Measurements from ENCODE around the gene ATAD2B. TPM values are rescaled to one million over a fixed set of nuclear protein-coding genes. Genes with fewer than 3 reads are reported as not detected.
"Not testable (repeated sequence)": the region's sequence is repeated elsewhere in the genome, so short reads cannot be mapped to it uniquely, and the experiment has no call there.

Gene ATAD2B
- total RNA-seq, 1 experiment from 2014 or later: 10.2 TPM

DNA sequence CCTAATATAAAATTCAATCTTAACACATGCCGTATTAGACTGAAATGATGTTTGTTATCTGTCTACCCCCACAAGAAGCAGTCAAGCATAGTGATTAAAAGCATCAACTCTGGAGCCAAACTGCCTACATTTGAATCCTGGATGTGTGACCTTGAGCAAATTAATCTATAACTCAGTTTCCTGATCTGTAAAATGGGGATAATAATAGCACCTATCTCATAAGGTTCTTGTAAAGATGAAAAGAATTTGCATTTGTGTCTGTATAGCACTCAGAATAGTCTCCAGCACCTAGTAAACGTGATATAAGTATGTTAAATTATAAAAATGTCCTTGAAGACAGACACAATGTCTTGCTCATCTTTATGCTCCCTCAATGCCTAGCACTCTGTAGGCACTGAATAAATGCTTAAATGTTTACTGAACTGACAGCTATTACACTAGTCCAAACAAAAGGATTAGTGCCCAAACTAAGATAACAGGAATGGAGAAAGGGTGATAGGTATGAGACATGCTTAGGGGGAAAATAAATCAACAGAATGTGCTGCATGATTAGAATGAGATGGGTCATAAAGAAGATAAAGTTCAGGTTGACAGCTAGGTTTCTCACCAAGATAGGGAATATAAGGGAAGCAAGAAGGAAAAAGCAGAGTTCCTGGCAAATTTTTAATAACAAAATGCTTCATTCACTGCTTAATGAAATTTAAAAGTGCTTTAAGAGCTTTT lies 180.6 kb downstream of the ATAD2B start:
- DNase-seq (ENCODE audit: low spot score): no peak

DNA sequence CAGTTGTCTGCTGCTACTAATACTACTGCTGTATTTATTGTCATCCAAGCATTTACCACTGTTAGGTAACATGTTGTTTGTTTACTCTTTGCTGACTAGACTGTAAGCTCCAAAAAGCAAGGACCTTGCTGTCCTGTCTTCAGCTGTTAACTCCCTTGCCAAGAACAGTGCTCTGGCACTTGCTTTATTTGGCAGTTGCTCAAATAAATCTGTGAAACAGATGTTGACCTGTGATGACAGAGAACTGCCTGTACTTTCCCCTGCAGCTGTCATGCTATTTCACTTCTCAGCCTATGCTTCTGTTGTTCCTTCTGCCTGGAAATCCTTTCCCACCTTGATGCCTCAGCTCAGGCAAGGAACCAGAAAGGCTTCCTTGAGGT lies 181.2 kb downstream of the ATAD2B start:
- DNase-seq (ENCODE audit: low spot score): no peak

DNA sequence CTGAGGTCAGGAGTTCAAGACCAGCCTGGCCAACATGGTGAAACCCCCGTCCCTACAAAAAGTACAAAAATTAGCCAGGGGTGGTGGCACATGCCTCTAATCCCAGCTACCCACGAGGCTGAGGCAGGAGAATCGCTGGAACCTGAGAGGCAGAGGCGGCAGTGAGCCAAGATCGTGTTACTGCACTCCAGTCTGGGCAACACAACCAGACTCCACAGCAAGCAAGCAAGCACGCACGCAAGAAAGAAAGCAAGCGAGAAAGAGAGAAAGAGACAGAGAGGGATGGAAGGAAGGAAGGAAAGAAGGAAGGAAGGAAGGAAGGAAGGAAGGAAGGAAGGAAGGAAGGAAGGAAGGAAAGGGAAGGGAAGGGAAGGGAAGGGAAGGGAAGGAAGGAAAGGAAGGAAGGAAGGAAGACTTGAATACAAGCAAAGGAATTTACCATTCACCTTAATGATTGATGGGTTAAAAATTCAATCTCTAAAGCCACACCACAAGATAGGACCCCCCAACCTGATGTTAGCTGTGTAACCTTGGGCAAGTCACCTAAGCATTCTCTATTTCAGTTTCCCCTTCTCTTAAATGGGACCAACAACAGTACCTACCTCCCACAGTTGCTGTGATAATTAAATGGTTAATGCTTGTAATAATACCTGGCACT lies 181.7 kb downstream of the ATAD2B start:
- no peak for DNase-seq (ENCODE audit: low spot score)

DNA sequence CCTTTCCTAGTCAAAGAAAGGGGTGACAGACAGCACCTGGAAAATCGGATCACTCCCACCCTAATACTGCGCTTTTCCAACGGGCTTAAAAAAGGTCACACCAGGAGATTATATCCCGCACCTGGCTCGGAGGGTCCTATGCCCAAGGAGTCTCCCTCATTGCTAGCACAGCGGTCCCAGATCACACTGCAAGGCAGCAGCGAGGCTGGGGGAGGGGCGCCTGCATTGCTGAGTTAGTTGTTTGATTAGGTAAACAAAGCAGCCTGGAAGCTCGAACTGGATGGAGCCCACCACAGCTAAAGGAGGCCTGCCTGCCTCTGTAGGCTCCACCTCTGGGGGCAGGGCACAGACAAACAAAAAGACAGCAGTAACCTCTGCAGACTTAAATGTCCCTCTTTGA lies 190.1 kb downstream of the ATAD2B start:
- not testable (repeated sequence) for DNase-seq (ENCODE audit: low spot score)

DNA sequence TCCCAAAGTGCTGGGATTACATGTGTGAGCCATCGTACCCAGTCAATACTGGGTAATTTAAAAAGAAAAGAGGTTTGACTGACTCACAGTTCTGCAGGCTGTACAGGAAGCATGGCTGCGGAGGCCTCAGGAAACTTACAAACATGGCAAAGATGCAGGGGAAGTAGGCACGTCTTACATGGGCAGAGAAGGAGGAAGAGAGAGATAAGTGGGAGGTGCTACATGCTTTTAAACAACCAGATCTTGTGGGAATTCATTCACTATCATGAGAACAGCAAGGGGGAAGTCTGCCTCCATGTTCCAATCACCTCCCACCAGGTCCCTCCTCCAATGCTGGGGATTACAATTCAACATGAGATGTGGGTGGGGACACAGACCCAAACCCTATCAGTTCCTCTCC lies 192.5 kb downstream of the ATAD2B start:
- DNase-seq (ENCODE audit: low spot score): no peak

DNA sequence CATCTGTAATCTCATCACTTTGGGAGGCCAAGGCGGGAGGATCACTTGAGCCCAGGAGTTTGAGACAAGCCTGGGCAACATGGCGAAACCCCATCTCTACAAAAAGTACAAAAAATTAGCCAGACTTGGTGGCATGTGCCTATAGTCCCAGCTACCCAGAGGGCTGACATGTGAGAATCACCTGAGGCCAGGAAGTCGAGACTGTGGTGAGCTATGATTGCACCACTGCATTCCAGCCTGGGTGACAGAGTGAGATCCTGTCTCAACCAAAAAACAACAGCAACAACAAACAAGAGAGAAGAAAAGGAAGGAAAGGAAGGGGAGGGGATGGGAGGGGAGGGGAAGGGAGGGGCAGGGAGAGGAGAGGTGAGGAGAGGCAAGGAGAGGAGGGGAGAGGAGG lies 203.9 kb downstream of the ATAD2B start:
- DNase-seq (ENCODE audit: low spot score): not testable (repeated sequence)

DNA sequence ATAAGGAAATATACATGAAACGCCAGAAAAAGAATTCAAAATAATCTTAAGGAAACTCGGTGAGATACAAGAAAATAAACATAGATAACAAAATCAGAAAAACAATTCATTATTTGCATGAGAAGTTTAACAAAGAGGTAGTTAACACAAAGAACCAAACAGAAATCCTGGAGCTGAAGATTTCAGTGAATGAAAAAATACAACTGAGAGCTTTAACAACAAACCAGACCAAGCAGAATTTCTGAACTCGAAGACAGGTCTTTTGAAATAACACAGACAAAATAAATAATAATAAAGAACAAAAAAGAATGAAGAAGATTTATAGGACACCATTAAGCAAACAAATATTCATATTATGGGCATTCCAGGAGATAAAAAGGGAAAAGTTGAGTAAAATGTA lies 204.7 kb downstream of the ATAD2B start:
- no peak for DNase-seq (ENCODE audit: low spot score)

DNA sequence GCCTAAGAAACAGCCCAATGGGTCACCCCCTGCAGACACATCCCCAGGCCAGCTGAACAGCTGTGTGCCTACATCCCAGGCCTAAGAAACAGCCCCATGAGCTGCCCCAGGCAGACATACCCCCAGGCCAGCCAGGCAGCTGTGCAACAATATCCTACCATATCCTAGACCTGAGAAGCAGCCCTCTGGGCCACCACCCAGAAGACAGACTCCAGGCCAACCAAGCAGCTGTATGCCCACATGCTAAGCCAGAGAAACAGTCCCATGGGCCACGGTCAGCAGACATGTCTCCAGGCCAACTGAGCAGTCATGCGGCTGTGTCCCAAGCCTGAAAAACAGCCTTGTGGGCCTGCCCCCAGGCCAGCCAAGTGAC lies 205.5 kb downstream of the ATAD2B start:
- no peak for DNase-seq (ENCODE audit: low spot score)

DNA sequence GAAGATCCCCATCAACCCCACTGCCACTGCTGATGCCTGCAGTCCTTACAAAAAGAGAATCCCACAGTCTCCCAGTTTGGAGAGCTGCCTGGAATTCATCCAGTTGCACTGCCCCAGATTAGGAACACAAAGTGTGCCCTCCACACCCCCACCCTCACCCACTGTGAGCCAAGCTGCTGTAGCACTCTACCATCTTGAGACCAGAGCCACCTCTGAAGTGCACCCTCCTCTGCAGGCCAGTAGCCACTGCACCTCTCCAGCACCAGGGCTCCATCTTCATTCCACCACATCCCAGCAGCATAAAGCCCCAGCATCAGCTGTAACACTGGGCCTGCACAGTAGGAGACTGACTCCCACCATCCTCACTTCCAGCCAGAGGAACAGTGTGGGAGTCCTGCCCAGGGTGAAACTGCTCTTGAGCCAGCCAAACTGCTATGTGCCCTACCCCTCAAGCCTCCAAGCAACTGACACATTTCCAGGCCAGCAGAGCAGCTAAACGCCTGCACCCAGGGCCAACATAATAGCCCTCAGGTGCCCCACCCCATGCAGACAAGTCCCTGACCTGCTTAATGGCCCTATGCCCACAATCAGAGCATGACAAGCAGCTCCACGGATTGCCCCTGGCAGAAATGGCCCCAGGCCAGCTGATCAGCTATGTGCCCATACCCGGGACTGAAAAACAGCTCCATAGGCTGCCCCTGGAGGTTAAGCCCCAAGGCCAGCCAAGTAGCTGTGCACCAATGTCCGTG lies 206.0 kb downstream of the ATAD2B start:
- DNase-seq (ENCODE audit: low spot score): no peak

DNA sequence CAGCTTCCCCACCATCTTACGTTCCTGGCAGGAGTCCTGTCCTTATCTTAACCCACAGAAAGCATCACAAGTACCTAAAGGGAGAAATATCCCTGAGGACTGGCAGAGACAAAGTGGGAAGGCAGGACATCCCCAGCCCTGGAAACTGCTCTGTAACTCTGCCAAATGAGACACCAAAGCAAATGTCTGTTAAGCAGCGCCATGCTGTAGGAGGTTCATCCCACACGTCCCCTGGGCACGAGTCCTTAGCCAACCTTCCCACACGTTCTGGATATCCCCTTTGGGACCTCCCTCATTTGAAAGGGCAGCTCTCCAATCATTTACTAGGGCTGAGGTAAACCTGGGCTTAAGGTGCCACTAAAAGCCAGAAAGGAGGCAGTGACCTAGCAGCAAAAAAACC lies 207.2 kb downstream of the ATAD2B start:
- DNase-seq (ENCODE audit: low spot score): no peak

DNA sequence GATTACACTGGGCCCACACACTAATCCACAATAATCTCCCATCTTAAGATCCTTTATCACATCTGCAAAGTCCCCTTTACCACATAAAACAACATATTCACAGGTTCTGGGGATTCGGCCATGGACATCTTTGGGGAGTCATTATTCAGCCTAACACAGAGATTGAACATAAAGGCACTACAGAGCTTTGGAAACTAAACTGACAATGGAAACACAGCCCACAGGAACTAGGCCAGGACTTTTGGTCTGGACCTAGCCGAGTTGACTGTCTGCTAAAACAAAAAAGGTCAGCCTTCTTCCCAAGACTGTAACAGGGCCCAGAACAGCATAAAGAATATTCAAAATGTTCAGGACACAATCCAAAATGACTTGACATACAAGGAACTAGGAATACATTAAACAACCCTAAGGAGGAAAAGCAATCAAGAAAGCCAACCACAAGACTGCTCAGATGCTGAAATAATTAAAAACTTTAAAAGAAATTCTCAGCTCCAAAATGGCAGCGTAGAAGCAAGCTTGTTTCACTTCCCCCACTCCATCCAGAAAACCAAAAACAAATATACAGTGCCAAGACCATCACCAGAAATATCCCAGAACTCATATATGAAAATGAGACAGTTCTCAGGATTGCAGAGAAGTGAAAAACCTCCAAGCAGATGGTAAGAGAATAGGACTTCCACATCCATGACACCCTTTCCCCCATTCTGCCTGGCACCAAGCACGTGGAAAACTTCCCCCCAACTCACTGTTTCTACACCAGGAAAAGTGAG lies 207.8 kb downstream of the ATAD2B start:
- no peak for DNase-seq (ENCODE audit: low spot score)

DNA sequence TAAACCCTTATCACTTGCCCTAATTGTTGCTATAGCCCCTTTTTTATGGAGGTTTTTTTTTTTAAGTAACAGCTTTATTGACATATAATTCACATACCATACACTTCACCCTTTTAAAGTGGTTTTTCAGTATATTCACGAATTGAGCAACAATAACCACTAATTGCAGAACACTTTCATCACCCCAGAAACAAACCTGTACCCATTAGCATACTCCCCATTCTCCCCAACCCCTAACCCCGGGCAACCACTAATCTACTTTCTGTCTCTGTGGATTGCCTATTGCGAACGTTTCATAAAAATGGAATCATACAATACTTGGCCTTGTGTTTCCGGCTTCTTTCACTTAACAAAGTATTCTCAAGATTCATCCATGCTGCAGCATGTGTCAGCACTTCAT lies 213.6 kb downstream of the ATAD2B start:
- no peak for DNase-seq (ENCODE audit: low spot score)

DNA sequence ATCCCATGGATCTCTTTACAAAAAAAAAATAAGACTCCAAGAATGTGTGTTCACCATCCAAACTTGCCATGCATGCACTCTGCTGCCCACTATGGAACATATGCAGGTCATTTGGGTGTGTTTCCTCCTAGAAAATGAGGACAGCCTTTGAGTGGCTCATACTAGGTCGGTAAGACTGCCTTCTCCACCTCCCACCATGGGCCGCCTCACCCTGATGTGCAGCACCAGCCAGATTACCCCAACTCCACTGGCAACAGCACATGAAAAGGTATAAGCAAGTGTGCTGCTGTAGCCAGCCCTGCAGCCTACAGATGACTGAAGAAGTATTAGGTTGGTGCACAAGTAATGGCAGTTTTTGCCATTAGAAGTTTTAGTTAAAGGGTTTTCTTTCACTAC lies 214.2 kb downstream of the ATAD2B start:
- DNase-seq (ENCODE audit: low spot score): no peak

DNA sequence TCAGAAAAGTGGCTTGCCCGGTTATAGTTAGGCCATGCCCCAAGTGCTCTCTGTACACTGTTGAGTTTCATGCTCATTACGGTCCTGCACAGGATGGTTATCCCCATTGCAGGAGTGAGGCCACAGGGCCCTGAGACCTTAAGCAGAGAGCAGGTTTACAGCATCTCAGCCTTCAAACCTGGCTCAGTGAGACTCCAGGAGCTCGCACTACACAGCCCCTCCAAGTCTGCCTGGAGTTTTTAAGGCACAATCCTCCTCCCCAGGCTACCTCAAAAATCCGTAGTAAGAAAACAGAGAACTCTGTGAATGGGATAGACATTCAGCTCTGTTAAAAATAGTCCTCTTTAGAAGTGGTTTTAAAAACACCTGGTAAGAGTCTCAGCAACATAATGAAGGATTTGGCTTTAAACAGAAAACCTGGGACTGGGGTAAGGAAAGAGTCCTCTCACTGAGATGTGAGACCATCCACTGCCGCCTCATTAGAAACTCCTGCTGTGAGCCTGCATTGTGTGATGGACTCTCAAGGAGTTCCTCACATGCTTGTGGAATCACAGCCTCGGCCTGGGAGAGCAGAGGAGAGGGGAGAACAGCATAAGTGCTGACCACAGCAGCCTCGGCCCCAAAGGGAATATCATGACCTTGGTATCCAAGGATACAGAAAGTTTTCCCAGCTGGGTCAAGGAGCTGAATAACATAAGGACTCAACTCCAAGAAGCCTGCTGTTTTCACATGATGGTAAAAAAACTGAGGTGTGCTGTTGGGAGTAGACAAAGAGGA lies 214.8 kb downstream of the ATAD2B start:
- no peak for DNase-seq (ENCODE audit: low spot score)

DNA sequence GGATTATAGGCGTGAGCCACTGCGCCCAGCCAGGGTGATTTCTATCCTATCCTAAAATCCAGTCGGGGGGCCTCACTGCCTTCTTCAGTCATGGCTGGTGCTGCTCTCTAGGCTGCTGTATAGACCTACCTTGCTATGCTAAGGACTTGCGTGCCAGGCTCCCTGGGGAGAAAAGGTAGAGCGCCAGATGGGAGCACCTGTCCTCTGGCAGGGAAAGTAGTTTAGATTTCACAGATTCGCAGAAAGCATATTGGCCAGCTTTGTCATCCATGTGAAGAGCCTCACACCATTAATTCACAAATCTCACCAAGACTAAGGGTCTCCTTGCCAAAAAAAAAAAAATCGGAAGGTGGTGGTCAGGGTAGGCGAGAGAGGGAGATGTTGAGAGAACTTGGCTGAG lies 217.6 kb downstream of the ATAD2B start:
- no peak for DNase-seq (ENCODE audit: low spot score)

DNA sequence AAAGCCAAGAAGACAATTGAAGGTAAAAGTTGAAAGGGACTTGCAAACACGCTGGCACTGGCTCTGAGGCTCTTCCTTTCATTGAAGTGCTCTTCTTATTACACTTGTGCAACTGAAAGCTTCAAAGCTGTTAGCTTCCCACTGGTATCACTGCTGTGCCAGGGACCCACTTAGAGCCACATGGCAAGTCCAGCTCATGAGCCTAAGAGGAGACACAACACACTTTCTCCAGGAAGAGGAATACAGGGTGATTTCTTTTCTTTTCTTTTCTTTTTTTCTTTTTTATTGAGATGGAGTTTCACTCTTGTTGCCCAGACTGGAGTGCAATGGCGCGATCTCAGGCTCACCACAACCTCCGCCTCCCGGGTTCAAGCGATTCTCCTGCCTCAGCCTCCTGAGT lies 218.2 kb downstream of the ATAD2B start:
- no peak for DNase-seq (ENCODE audit: low spot score)

DNA sequence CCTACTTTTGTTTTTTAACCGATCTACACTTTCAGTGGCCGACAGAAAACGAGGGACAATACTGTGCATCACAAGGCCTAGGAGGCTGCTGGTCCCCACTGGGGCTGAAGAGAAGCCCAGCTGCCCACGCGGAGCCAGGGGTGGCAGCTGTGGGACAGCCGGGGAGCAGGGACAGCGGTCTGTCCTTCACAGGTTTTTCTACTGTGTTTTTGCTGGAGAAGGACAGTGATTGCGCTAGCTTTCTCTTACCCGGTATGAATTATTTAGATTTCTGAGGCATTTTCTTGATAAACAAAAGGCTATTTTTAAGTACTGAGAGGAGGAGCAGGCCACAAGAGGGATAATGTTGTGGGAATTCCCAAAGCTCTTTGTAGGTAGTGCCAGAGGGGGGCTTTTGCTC lies 219.8 kb downstream of the ATAD2B start:
- no peak for DNase-seq (ENCODE audit: low spot score)

DNA sequence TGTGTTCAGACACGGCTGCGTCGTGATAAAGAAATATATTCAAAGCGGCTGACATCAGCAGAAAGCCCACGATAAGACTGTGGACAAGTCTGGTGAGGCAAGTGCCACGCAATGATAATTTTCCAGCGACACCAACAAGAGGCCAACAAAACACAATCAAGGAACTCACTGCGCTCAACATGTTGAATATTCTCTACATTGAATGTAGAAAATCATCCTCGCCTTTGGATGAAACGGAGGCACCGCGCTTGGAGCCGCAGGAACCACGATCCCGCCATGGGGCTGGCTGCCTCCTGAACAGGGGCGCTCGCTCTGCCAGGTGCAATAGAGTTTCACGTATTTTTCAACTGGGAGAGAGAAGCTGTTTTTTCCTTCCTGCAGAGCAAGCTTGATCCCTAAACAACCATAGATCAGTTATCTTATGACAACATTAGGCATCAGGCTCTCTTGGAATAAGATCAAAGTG lies 220.3 kb downstream of the ATAD2B start:
- DNase-seq (ENCODE audit: low spot score): no peak

DNA sequence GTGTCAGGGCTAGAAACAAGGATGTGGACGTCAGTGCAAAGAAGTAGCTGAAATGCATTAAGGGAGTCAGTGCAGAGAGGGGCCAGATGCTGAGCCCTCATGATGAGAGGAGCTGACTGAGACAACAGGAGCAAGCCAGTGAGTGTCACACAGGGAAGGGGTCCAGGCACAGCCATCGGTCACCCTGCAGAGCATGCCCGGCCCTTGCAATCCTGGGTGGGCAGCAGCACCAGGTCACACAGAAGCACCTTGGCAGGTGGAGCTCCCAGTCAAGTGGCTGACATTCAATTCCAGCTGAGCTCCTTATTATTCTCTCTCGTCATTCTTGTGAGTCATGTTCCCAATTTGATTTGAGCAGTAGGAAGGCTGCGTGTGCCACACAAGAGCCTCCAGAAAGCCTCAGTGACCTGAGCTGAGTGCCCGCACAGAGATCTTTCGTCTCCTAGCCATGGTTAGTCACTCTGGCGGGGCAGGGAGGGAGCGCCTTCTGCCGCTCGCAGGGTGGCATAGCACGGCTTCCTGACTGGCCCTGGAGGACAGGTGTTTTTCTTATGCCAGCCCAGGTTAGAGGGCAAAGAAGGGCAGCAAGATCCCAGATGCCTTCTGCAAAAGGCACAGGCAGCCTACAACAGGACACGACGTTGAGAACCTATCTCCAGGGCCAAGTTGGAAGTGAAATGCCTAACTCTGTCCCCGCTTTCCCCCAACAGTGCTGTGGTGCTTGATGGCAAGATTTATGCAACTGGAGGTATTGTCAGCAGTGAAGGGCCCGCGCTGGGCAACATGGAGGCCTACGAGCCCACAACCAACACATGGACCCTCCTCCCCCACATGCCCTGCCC lies 220.9 kb downstream of the ATAD2B start:
- no peak for DNase-seq (ENCODE audit: low spot score)

Data from HT-29 (cell line).